Measurements from ENCODE around the gene SSU72. TPM values are rescaled to one million over a fixed set of nuclear protein-coding genes. Genes with fewer than 3 reads are reported as not detected.
A peak's percentile ranks its signal among the peaks of the same experiment; 100 is the strongest.
"Not testable (repeated sequence)": the region's sequence is repeated elsewhere in the genome, so short reads cannot be mapped to it uniquely, and the experiment has no call there.

The SSU72 gene
- total RNA-seq, 1 donor from 2014 or later, result 137 TPM

DNA sequence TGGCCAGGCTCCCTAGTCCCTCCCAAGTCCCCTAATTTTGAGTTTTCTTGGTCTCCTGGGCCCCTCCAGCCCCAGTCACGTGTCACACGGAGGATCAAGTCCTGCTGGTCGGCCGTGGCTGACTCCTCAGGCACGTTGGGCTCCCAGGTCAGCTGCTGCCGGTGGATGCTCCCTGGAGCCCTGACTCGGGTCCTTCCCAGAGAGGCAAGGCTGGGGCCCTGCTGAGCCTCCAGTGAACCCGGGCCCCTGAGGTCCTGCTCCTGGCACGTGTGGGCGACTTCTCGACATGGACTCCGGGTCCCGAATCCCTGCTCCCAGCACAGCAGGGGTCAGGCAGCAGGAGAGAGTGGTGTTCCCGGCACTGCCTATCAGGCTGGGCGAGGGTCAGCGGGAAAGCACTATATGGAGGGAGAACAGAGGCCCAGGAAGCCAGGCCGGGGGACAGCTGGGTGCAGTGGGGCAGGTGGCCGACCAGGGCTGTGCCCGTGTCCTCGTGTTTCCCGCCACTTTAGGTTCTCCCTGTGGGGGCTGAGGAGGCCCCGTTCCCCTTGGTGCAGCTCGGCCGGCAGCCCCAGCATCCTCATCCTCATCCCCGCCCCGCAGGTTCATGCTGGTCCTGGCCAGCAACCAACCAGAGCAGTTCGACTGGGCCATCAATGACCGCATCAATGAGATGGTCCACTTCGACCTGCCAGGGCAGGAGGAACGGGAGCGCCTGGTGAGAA, 47.4 kb downstream of the SSU72 start:
- H3K36me3 Mint-ChIP-seq (ENCODE audit: low read depth), result peaks cover 25% of the 10 kb centered on the region
- no peaks in the 10 kb centered on the region for H3K4me1 Mint-ChIP-seq (ENCODE audit: low read depth)
- DNase-seq (ENCODE audit: low spot score), result no peak
- intact Hi-C loops (cut with micrococcal nuclease), result no loop called here
- H3K27ac Mint-ChIP-seq, result no peak overlapping the region
- H3K27me3 Mint-ChIP-seq (ENCODE audit: insufficient read depth), result no peaks in the 10 kb centered on the region
- peaks cover 6% of the 10 kb centered on the region for H3K9me3 Mint-ChIP-seq
- H3K4me3 Mint-ChIP-seq, result no peak overlapping the region

DNA sequence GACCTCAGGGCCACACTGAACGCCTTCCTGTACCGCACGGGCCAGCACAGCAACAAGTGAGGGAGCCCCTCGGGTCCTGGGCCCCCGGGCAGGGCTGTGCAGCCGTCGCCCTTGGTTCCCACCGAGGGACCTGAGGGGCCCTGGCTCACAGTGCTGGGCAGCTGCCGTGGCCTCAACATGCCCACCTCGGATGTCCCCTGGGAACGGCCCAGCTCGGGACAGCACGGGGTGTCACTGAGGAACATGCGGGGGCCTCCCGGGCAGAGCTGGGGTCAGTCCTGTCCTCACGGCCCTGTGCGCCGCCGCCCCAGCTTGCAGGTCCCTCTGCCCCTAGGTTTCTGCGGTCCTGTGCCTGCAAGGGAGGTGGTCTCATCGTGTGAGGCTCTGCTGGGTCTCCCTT, 48.2 kb downstream of the SSU72 start:
- H3K9me3 Mint-ChIP-seq; intact Hi-C loops (cut with micrococcal nuclease); H3K27ac Mint-ChIP-seq; H3K4me1 Mint-ChIP-seq (ENCODE audit: low read depth); DNase-seq (ENCODE audit: low spot score); H3K27me3 Mint-ChIP-seq (ENCODE audit: insufficient read depth); H3K4me3 Mint-ChIP-seq: not testable (repeated sequence)
- peaks cover 20% of the 10 kb centered on the region for H3K36me3 Mint-ChIP-seq (ENCODE audit: low read depth)

DNA sequence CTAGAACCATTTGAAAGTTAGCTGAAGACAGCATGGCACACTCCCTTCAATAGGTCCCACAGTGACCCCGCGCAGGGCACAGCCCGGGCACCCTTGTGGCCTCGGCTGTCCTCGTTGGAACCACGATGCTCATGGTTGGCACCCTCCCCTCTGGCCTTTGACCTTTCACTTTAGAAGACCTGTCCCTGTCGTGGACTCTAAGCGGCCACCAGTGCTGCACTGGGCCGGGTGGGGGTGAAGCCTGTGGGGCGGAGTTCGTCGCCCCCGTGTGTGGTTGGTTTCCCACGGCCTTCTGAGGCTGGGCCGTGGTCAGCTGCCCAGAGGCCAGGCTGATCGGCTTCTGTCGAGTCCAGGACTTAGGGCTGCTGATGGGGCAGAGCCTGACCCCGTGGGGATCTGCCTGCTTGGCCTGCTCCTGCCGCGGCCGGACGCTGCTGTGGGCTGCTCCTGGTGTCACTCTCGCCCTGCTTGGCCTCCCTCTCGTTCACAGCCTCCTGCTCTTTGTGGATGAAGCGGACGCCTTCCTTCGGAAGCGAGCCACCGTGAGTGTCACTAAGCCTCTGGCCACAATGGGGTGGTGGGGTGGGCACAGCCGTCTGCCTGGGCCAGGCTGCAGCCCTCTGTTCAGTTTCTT, 49.8 kb downstream of the SSU72 start:
- peaks cover 12% of the 10 kb centered on the region for H3K36me3 Mint-ChIP-seq (ENCODE audit: low read depth)
- H3K4me1 Mint-ChIP-seq (ENCODE audit: low read depth); H3K4me3 Mint-ChIP-seq: not testable (repeated sequence)

GRCh38 chr1:1523651-1524050, 51.0 kb downstream of the SSU72 start:
- H3K27ac Mint-ChIP-seq; H3K9me3 Mint-ChIP-seq; H3K27me3 Mint-ChIP-seq (ENCODE audit: insufficient read depth); DNase-seq (ENCODE audit: low spot score); H3K4me3 Mint-ChIP-seq; H3K36me3 Mint-ChIP-seq (ENCODE audit: low read depth); H3K4me1 Mint-ChIP-seq (ENCODE audit: low read depth); intact Hi-C loops (cut with micrococcal nuclease): not testable (repeated sequence)

More for the DNA sequence above, 49.8 kb downstream of the SSU72 start:
- intact Hi-C loops (cut with micrococcal nuclease); H3K9me3 Mint-ChIP-seq; H3K27ac Mint-ChIP-seq; H3K27me3 Mint-ChIP-seq (ENCODE audit: insufficient read depth); DNase-seq (ENCODE audit: low spot score): not testable (repeated sequence)

GRCh38 chr1:1523226-1523625, 51.4 kb downstream of the SSU72 start:
- H3K9me3 Mint-ChIP-seq; DNase-seq (ENCODE audit: low spot score); H3K36me3 Mint-ChIP-seq (ENCODE audit: low read depth); H3K4me3 Mint-ChIP-seq; H3K27ac Mint-ChIP-seq; H3K4me1 Mint-ChIP-seq (ENCODE audit: low read depth); H3K27me3 Mint-ChIP-seq (ENCODE audit: insufficient read depth); intact Hi-C loops (cut with micrococcal nuclease): not testable (repeated sequence)

- peaks cover 13% of the 10 kb centered on the region for H3K36me3 Mint-ChIP-seq (ENCODE audit: low read depth)
- intact Hi-C loops (cut with micrococcal nuclease); H3K27ac Mint-ChIP-seq; DNase-seq (ENCODE audit: low spot score); H3K4me3 Mint-ChIP-seq; H3K27me3 Mint-ChIP-seq (ENCODE audit: insufficient read depth); H3K4me1 Mint-ChIP-seq (ENCODE audit: low read depth); H3K9me3 Mint-ChIP-seq: not testable (repeated sequence)
These were observed 52.1 kb downstream of the SSU72 start for GRCh38 chr1:1522536-1522935.

DNA sequence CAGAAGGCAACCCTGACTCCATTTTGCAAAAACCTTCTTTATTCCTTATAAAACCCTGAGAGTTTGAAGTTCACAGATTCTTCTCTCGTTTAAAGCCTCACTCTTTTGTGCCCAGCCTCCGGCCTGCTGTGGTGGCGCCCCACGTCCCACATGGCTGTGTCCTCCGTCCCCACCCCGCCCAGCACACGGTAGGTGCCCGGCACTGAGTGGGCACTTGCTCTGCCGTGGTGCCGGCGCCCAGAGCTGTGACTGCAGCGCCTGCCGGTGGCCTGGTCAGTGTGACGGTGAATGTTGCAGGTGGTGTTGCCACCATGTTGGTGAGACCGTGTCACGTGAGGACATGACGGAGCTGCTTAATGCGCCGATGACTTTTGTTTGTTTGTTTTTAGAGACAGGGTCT, 53.3 kb downstream of the SSU72 start:
- intact Hi-C loops (cut with micrococcal nuclease), result no loop called here
- Mint-ChIP-seq H3K4me3 (no peak overlapping the region), H3K9me3 (no peaks in the 10 kb centered on the region), H3K36me3 (ENCODE audit: low read depth) (peaks cover 15% of the 10 kb centered on the region), H3K27ac (no peak overlapping the region), H3K27me3 (ENCODE audit: insufficient read depth) (no peaks in the 10 kb centered on the region), H3K4me1 (ENCODE audit: low read depth) (no peaks in the 10 kb centered on the region)
- DNase-seq (ENCODE audit: low spot score), result no peak

DNA sequence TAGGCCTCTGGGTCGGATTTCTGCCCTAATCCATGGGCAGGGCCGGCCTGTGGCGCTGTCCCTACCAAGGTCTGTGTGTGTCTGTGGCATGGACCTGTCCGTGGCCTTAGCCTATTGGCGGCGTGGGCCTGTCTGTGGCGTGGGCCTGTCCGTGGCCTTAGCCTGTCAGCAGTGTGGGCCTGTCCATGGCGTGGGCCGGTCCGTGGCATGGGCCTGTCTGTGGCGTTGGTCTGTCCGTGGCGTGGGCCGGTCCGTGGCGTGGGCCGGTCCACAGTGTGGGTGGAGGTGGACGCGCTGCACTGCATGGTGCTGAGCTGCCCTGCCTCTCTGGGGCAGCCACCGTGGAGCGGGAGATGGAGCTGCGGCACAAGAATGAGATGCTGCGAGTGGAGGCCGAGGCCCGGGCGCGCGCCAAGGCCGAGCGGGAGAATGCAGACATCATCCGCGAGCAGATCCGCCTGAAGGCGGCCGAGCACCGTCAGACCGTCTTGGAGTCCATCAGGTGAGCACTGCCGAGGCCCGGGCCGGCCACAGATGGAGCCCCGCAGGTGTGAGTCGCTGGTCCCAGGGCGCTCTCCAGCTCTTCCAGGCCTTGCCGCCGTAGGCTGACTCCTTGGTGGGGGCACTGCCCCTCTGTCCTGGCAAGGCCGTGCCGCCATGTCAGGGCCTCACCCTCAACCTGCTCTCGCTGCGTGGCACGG, 54.7 kb downstream of the SSU72 start:
- H3K27me3 Mint-ChIP-seq (ENCODE audit: insufficient read depth); H3K9me3 Mint-ChIP-seq; intact Hi-C loops (cut with micrococcal nuclease); H3K4me1 Mint-ChIP-seq (ENCODE audit: low read depth); DNase-seq (ENCODE audit: low spot score); H3K4me3 Mint-ChIP-seq; H3K27ac Mint-ChIP-seq: not testable (repeated sequence)
- H3K36me3 Mint-ChIP-seq (ENCODE audit: low read depth), result peaks cover 12% of the 10 kb centered on the region

GRCh38 chr1:1518621-1519007, 56.0 kb downstream of the SSU72 start:
- H3K9me3 Mint-ChIP-seq; H3K4me1 Mint-ChIP-seq (ENCODE audit: low read depth); H3K4me3 Mint-ChIP-seq; H3K27ac Mint-ChIP-seq; DNase-seq (ENCODE audit: low spot score); H3K27me3 Mint-ChIP-seq (ENCODE audit: insufficient read depth); intact Hi-C loops (cut with micrococcal nuclease): not testable (repeated sequence)
- peaks cover 12% of the 10 kb centered on the region for H3K36me3 Mint-ChIP-seq (ENCODE audit: low read depth)

DNA sequence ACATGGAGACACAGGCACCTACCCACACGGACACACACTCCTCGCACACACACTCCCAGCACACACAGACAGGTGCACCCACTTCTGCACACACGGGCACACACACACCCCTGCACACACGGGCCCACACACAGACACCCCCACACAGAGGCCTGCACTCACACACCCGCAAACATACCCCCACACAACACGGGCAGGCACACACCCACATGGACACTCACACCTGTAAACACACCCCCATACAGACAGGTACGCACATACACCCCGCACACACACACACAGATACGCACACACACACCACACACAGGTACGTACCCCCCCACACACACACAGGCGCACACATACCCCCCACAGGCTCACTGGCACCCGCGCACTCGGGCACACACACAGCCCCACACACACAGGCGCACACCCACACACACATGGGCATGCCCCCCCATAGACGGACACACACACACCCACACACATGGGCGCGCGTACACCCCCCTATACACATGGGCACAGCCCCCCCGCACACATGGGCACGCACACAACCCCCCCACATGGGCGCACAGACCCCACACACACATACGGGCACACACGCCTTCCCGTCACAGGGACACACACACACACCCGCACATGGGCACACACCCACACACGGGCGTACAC, 56.6 kb downstream of the SSU72 start:
- Mint-ChIP-seq H3K27ac (no peak overlapping the region), H3K9me3 (no peaks in the 10 kb centered on the region), H3K4me1 (ENCODE audit: low read depth) (no peaks in the 10 kb centered on the region), H3K36me3 (ENCODE audit: low read depth) (peaks cover 12% of the 10 kb centered on the region), H3K27me3 (ENCODE audit: insufficient read depth) (no peaks in the 10 kb centered on the region), H3K4me3 (no peak overlapping the region)
- intact Hi-C loops (cut with micrococcal nuclease), result no loop called here
- DNase-seq (ENCODE audit: low spot score), result no peak

GRCh38 chr1:1516923-1517322, 57.7 kb downstream of the SSU72 start:
- peaks cover 12% of the 10 kb centered on the region for H3K36me3 Mint-ChIP-seq (ENCODE audit: low read depth)
- intact Hi-C loops (cut with micrococcal nuclease); H3K27me3 Mint-ChIP-seq (ENCODE audit: insufficient read depth); DNase-seq (ENCODE audit: low spot score); H3K27ac Mint-ChIP-seq; H3K9me3 Mint-ChIP-seq; H3K4me1 Mint-ChIP-seq (ENCODE audit: low read depth); H3K4me3 Mint-ChIP-seq: not testable (repeated sequence)

DNA sequence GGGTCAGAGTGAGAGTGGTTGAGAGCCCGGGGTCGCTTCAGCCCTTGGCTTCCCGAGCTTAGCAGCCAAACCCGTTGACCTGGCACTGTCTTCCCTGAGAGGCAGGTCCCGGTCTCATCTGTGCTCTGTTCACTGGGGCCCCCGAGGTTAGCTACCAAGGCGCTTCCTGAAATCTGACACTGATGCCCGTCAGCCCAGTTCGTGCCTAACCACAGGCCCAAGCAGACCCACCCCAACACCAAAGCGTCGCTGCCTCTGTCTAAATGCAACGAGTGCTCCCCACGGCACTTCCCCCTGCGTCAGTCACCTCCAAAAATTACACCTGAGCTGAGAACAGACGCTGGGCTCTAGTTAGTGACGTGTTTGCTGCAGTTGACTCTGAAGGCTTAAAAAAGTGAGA, 60.3 kb downstream of the SSU72 start:
- peaks cover 12% of the 10 kb centered on the region for H3K36me3 Mint-ChIP-seq (ENCODE audit: low read depth)
- not testable (repeated sequence) for H3K27me3 Mint-ChIP-seq (ENCODE audit: insufficient read depth); H3K27ac Mint-ChIP-seq; H3K9me3 Mint-ChIP-seq; H3K4me1 Mint-ChIP-seq (ENCODE audit: low read depth); DNase-seq (ENCODE audit: low spot score)
- peak overlapping the region; percentile 22 for H3K4me3 Mint-ChIP-seq
- intact Hi-C loops (cut with micrococcal nuclease), result loop anchor here (5.0 kb wide), 2 partner anchors 143 to 207 kb away; partner anchors contain the start of genes ACAP3, CDK11B and PUSL1

DNA sequence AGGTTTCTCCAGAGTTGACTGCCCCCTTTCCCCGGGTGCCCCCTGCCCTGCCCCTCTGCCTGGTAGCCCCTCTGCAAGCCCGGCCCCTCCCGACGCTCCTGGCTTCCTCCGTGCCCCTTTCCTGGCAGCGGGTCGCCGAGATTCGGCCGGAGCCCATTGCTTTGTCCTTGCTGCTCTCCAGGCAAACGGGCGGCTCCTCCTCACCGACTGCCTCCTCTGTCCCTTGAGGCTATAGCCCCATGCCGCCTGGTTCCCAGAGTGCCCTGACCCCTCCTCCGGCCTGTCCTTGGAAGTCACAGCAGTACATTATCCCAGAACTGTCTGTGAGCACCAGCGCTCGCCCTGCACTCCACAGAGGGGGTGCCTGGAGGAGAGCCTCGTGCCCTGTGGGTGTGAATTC, 61.0 kb downstream of the SSU72 start:
- not testable (repeated sequence) for DNase-seq (ENCODE audit: low spot score)
- H3K27ac Mint-ChIP-seq, result peak overlapping the region; percentile 40
- intact Hi-C loops (cut with micrococcal nuclease), result loop anchor here (2.0 to 5.0 kb wide), 3 partner anchors 144 to 211 kb away; partner anchors contain the start of genes ACAP3, CDK11A, CDK11B and PUSL1

More for the DNA sequence above, 61.0 kb downstream of the SSU72 start:
- H3K27me3 Mint-ChIP-seq (ENCODE audit: insufficient read depth); H3K9me3 Mint-ChIP-seq; H3K4me1 Mint-ChIP-seq (ENCODE audit: low read depth): not testable (repeated sequence)
- Mint-ChIP-seq H3K4me3 (peak overlapping the region; percentile 78), H3K36me3 (ENCODE audit: low read depth) (peaks cover 11% of the 10 kb centered on the region)
